NB4 (cell line): ENCODE results near the gene EPHB1.

ENCODE experiments used
- MAX ChIP-seq: IDR thresholded peaks from 2 replicates; pipeline ENCODE4 v1.6.1; 2011; ENCODE audit warnings: low read depth, low read length
- MYC ChIP-seq: IDR thresholded peaks from 2 replicates; pipeline ENCODE4 v1.6.1; 2011; ENCODE audit warnings: low read depth, low read length
- POLR2A ChIP-seq: IDR thresholded peaks from 2 replicates; pipeline ENCODE4 v1.6.1; 2011; ENCODE audit warnings: mild to moderate bottlenecking; ENCODE audit not compliant: insufficient read length; ENCODE audit errors: extremely low read depth
- TF ChIP-seq, protein P1 (sequence below): IDR thresholded peaks from one replicate; pipeline ENCODE4 v1.5.1; 2012; ENCODE audit warnings: low read depth, low read length

GRCh38 chr3:134938029-134938525 is 143.0 kb downstream of the EPHB1 start:
- TF ChIP-seq MAX (no peak), POLR2A (no peak), MYC (no peak)
- TF ChIP-seq, protein P1, sequence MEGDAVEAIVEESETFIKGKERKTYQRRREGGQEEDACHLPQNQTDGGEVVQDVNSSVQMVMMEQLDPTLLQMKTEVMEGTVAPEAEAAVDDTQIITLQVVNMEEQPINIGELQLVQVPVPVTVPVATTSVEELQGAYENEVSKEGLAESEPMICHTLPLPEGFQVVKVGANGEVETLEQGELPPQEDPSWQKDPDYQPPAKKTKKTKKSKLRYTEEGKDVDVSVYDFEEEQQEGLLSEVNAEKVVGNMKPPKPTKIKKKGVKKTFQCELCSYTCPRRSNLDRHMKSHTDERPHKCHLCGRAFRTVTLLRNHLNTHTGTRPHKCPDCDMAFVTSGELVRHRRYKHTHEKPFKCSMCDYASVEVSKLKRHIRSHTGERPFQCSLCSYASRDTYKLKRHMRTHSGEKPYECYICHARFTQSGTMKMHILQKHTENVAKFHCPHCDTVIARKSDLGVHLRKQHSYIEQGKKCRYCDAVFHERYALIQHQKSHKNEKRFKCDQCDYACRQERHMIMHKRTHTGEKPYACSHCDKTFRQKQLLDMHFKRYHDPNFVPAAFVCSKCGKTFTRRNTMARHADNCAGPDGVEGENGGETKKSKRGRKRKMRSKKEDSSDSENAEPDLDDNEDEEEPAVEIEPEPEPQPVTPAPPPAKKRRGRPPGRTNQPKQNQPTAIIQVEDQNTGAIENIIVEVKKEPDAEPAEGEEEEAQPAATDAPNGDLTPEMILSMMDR: no peak
